ENCODE measurements around the gene JPT1. TPM values are rescaled to one million over a fixed set of nuclear protein-coding genes. Genes with fewer than 3 reads are reported as not detected.
"Not testable (repeated sequence)": the region's sequence is repeated elsewhere in the genome, so short reads cannot be mapped to it uniquely, and the experiment has no call there.

The JPT1 gene
- total RNA-seq, 1 experiment from 2014 or later: 479 TPM

DNA sequence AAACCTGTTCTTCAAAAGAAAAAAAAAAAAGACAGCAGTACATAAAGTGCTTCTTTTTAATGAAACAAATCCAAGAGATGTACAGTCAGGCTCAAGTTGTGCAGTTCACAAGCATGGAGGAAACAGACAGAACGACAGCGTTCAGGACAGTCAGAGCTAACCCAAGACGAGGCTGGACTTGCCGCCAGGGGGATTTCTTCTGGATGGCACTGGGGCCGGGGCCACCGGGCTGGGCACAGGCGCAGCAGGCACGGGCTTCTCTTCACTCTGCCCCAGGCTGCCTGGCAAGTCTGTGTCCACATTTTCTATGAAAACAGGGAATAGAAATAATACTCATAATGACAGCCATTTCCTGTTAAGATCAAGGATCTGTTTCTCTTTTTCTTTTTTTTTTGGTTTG, 18.4 kb downstream of the JPT1 start:
- Mint-ChIP-seq H3K36me3 (ENCODE audit: insufficient read depth, unreplicated experiment) (peaks cover 97% of the 10 kb centered on the region), H3K27ac (ENCODE audit: unreplicated experiment) (no peak overlapping the region), H3K27me3 (ENCODE audit: unreplicated experiment) (no peaks in the 10 kb centered on the region), H3K4me1 (ENCODE audit: low read depth, unreplicated experiment) (peaks cover under 1% of the 10 kb centered on the region), H3K4me3 (ENCODE audit: low read depth, unreplicated experiment) (no peak overlapping the region), H3K9me3 (ENCODE audit: low read depth, unreplicated experiment) (no peaks in the 10 kb centered on the region)
- no TSS peak for BruUV-seq (replicated peaks)
- TF ChIP-seq, protein P1, sequence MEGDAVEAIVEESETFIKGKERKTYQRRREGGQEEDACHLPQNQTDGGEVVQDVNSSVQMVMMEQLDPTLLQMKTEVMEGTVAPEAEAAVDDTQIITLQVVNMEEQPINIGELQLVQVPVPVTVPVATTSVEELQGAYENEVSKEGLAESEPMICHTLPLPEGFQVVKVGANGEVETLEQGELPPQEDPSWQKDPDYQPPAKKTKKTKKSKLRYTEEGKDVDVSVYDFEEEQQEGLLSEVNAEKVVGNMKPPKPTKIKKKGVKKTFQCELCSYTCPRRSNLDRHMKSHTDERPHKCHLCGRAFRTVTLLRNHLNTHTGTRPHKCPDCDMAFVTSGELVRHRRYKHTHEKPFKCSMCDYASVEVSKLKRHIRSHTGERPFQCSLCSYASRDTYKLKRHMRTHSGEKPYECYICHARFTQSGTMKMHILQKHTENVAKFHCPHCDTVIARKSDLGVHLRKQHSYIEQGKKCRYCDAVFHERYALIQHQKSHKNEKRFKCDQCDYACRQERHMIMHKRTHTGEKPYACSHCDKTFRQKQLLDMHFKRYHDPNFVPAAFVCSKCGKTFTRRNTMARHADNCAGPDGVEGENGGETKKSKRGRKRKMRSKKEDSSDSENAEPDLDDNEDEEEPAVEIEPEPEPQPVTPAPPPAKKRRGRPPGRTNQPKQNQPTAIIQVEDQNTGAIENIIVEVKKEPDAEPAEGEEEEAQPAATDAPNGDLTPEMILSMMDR (IDR thresholded peaks at IDR 0.05; ENCODE audit: unreplicated experiment): no peak
- CTCF ChIA-PET: interaction anchor here (0.7 kb wide), 1 partner anchor 108 kb away, joined by 3 read pairs; no protein-coding TSS in a partner anchor
- DNase-seq: no peak
- intact Hi-C loops (cut with micrococcal nuclease; ENCODE audit: unreplicated experiment): no loop called here

- intact Hi-C loops (cut with micrococcal nuclease; ENCODE audit: unreplicated experiment): no loop called here
- Mint-ChIP-seq H3K36me3 (ENCODE audit: insufficient read depth, unreplicated experiment) (peaks cover 97% of the 10 kb centered on the region), H3K27ac (ENCODE audit: unreplicated experiment) (peak overlapping the region; percentile 20), H3K4me3 (ENCODE audit: low read depth, unreplicated experiment) (no peak overlapping the region), H3K27me3 (ENCODE audit: unreplicated experiment) (no peaks in the 10 kb centered on the region), H3K4me1 (ENCODE audit: low read depth, unreplicated experiment) (peaks cover 5% of the 10 kb centered on the region), H3K9me3 (ENCODE audit: low read depth, unreplicated experiment) (no peaks in the 10 kb centered on the region)
- TF ChIP-seq, protein P1 (IDR thresholded peaks at IDR 0.05; ENCODE audit: unreplicated experiment): no peak
- CTCF ChIA-PET: interaction anchor here (0.7 kb wide), 1 partner anchor 109 kb away, joined by 3 read pairs; no protein-coding TSS in a partner anchor
- DNase-seq: no peak
- no TSS peak for BruUV-seq (replicated peaks)
Observed at GRCh38 chr17:75135452-75135851, 18.9 kb downstream of the JPT1 start.

DNA sequence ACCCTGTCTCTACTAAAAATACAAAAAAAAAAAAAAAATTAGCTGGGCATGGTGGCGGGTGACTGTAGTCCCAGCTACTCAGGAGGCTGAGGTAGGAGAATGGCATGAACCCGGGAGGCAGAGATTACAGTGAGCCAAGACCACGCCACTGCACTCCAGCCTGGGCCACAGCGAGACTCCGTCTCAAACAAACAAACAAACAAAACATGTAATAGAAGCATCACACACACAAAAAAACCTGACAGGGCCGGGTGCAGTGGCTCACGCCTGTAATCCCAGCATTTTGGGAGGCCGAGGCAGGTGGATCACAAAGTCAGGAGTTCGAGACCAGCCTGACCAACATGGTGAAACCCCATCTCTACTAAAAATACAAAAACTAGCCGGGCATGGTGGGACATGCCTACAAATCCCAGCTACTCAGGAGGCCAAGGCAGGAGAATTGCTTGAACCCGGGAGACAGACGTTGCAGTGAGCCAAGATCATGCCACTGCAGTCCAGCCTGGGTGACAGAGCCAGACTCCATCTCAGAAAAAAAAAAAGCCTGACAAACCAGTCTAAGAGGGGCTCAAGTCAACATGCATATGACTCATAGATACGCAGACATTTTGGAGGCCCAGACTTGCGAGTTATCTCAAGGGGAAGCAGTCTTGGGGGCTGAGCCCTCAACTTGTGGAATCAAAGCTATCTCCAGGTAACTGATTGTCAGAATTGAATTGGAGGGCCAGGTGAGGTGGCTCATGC, 20.5 kb downstream of the JPT1 start:
- intact Hi-C loops (cut with micrococcal nuclease; ENCODE audit: unreplicated experiment); H3K4me3 Mint-ChIP-seq (ENCODE audit: low read depth, unreplicated experiment); H3K9me3 Mint-ChIP-seq (ENCODE audit: low read depth, unreplicated experiment); BruUV-seq (replicated peaks); H3K27me3 Mint-ChIP-seq (ENCODE audit: unreplicated experiment): not testable (repeated sequence)
- peak; percentile 55 for DNase-seq
- Mint-ChIP-seq H3K36me3 (ENCODE audit: insufficient read depth, unreplicated experiment) (peaks cover 95% of the 10 kb centered on the region), H3K27ac (ENCODE audit: unreplicated experiment) (peak overlapping the region; percentile 68), H3K4me1 (ENCODE audit: low read depth, unreplicated experiment) (peaks cover 10% of the 10 kb centered on the region)
- CTCF ChIA-PET: interaction anchor here (0.7 to 1.2 kb wide), 4 partner anchors 14 to 73 kb away, joined by 3 to 7 read pairs (median 3); no protein-coding TSS in a partner anchor

- DNase-seq: no peak
- no peaks in the 10 kb centered on the region for H3K27me3 Mint-ChIP-seq (ENCODE audit: unreplicated experiment)
- H3K4me1 Mint-ChIP-seq (ENCODE audit: low read depth, unreplicated experiment): peaks cover 10% of the 10 kb centered on the region
- H3K4me3 Mint-ChIP-seq (ENCODE audit: low read depth, unreplicated experiment): no peak overlapping the region
- TF ChIP-seq, protein P1 (IDR thresholded peaks at IDR 0.05; ENCODE audit: unreplicated experiment): no peak
- BruUV-seq (replicated peaks): TSS peak; percentile 29
- CTCF ChIA-PET: interaction anchor here (0.7 kb wide), 1 partner anchor 53 kb away, joined by 7 read pairs; no protein-coding TSS in a partner anchor
- no peaks in the 10 kb centered on the region for H3K9me3 Mint-ChIP-seq (ENCODE audit: low read depth, unreplicated experiment)
- intact Hi-C loops (cut with micrococcal nuclease; ENCODE audit: unreplicated experiment): no loop called here
- H3K27ac Mint-ChIP-seq (ENCODE audit: unreplicated experiment): no peak overlapping the region
- peaks cover 91% of the 10 kb centered on the region for H3K36me3 Mint-ChIP-seq (ENCODE audit: insufficient read depth, unreplicated experiment)
Observed at GRCh38 chr17:75133001-75133400, 21.3 kb downstream of the JPT1 start.

- CTCF ChIA-PET: interaction anchor here (0.7 to 2.4 kb wide), 3 partner anchors 17 to 68 kb away, joined by 4 to 21 read pairs (median 7); no protein-coding TSS in a partner anchor
- H3K27me3 Mint-ChIP-seq (ENCODE audit: unreplicated experiment); intact Hi-C loops (cut with micrococcal nuclease; ENCODE audit: unreplicated experiment); H3K9me3 Mint-ChIP-seq (ENCODE audit: low read depth, unreplicated experiment); DNase-seq; BruUV-seq (replicated peaks): not testable (repeated sequence)
- peaks cover 84% of the 10 kb centered on the region for H3K36me3 Mint-ChIP-seq (ENCODE audit: insufficient read depth, unreplicated experiment)
- H3K4me3 Mint-ChIP-seq (ENCODE audit: low read depth, unreplicated experiment): peak overlapping the region; percentile 82
- peak overlapping the region; percentile 71 for H3K27ac Mint-ChIP-seq (ENCODE audit: unreplicated experiment)
- H3K4me1 Mint-ChIP-seq (ENCODE audit: low read depth, unreplicated experiment): peaks cover 10% of the 10 kb centered on the region
Observed at GRCh38 chr17:75132018-75133000, 22.0 kb downstream of the JPT1 start.
